Measurements from ENCODE around the gene OR8S1. TPM values are rescaled to one million over a fixed set of nuclear protein-coding genes. Genes with fewer than 3 reads are reported as not detected.
"Not testable (repeated sequence)": the region's sequence is repeated elsewhere in the genome, so short reads cannot be mapped to it uniquely, and the experiment has no call there.

Gene OR8S1
- not detected for polyA plus RNA-seq (ENCODE audit: insufficient read length)

GRCh38 chr12:48525332-48525731 is at the start of gene OR8S1:
OR8S1 (plus strand) TSS chr12:48525632; CDS start chr12:48525632, 0 bp downstream.
- DNase-seq: no peak

- DNase-seq: no peak
Measured at GRCh38 chr12:48482198-48482597, 43.2 kb upstream of the OR8S1 start, which contains the start of gene C12orf54. C12orf54 (plus strand) TSS chr12:48482498; CDS start chr12:48483297, 799 bp downstream.

DNA sequence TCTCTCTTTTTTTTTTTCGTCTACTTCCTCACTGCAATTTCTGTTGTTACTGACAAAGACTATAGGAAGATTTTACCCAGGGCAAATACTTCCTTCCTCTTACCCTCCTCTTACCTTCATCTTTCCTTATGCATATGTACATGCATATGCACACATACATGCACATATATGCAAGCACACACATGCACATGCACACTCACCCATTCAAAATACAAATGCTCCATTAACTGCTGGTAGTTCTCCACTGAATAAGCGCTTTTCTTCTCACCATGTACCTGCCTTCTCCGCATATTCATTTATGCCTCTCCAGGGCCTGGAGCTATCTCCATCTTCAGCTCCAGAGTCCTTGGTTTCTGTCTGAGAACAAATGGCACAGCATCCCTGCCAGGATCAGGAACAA is 42.5 kb upstream of the OR8S1 start:
- no peak for DNase-seq

DNA sequence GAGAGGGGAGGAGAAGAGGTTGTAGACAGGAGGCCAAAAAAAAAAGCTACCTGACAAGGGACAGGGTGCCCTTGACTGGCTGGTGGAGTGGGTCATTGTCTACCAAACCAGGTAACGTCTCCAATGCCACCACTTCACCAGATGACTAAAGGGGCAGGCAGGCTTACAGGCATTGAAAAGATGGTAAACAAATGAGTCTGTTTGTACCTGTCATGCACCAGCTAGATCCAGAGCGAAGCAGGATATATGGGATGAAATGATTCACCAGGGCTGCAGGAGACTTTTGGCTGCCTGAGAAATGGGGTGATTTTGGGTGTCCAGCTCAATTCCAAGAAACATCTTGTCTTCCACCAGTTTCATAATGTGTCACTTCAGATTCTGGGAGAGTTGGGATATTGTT is 39.2 kb upstream of the OR8S1 start:
- DNase-seq: no peak

DNA sequence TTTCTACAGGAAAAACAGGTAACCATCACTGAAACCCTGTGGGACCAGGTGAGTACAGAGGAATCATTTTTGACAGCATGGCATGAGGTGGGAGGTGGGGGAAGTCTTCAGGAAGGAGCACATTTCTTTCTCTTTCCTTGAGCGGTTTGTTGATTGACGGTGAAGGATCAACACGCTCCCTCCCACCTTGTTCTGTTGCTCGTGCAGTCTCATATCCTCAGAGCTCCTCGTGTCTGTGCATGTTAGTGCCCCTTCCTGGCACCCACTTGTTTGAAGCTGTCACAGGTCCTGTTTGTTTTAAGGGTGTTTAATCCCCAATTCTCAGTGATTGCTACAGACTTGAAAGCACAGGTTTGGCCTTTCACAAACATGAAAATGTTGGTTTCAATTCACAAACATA is 38.8 kb upstream of the OR8S1 start:
- DNase-seq: no peak

- no peak for DNase-seq
Measured at GRCh38 chr12:48489012-48489411, 36.4 kb upstream of the OR8S1 start.

GRCh38 chr12:48489456-48489855 is 36.0 kb upstream of the OR8S1 start:
- DNase-seq: not testable (repeated sequence)

DNA sequence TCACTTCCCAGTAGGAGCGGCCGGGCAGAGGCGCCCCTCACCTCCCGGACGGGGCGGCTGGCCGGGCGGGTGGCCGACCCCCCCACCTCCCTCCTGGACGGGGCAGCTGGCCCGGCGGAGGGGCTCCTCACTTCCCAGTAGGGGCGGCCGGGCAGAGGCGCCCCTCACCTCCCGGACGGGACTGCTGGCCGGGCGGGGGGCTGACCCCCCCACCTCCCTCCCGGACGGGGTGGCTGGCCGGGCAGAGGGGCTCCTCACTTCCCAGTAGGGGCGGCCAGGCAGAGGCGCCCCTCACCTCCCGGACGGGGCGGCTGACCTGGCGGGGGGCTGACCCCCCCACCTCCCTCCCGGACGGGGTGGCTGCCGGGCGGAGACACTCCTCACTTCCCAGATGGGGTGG is 25.2 kb upstream of the OR8S1 start:
- DNase-seq: not testable (repeated sequence)

DNA sequence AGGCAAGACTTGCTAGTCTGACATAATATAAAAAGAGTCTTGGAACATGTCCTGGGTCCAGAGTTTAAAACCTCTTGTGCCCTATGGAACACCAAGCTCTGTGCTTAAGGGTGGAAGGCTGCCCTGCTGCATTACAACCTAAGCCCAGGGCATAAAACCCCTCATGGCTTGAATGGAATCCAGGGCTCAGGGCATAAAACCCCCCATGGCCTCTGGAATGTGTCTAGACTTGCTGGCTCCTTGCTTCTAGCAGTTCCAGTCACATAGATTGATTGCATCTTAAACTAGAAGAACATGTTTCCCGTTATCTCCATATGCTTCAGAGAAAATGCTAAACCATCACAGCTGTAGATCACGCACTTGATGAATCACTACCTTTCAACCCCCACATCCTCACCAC is 18.6 kb upstream of the OR8S1 start:
- DNase-seq: not testable (repeated sequence)

GRCh38 chr12:48508987-48509386 is 16.4 kb upstream of the OR8S1 start:
- DNase-seq: no peak

GRCh38 chr12:48510111-48510510 is 15.3 kb upstream of the OR8S1 start:
- no peak for DNase-seq

DNA sequence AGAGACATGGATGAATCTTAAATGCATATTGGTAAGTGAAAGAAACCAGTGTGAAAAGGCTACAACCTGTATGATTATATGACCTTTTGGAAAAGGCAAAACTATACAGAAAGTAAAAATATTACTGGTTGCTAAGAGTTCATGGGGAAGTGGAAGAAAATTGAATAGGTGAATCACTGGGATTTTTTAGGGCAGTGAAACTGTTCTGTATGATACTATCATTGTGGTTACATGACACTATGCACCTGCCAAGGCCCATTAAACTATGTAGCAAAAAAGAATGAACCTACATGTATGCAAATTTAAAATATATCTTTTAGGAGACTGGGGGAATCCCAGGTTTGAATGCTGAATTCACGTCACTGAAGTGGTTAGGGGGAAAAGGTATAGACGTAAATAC is 12.6 kb upstream of the OR8S1 start:
- no peak for DNase-seq

GRCh38 chr12:48514728-48515127 is 10.7 kb upstream of the OR8S1 start:
- no peak for DNase-seq

DNA sequence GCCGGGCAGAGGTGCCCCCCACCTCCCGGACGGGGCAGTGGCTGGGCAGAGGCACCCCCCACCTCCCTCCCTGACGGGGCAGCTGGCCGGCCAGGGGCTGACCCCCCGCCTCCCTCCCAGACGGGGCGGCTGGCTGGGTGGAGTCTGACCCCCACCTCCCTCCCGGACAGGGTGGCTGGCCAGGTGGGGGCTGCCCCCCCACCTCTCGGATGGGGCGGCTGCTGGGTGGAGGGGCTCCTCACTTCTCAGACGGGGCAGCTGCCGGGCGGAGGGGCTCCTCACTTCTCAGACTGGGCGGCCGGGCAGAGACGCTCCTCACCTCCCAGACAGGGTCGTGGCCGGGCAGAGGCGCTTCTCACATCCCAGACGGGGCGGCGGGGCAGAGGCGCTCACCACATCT is 5.1 kb upstream of the OR8S1 start:
- not testable (repeated sequence) for DNase-seq

- no peak for DNase-seq
Measured at GRCh38 chr12:48527891-48528670, 2.6 kb downstream of the OR8S1 start.

GRCh38 chr12:48532601-48533000 is 7.2 kb downstream of the OR8S1 start:
- no peak for DNase-seq

DNA sequence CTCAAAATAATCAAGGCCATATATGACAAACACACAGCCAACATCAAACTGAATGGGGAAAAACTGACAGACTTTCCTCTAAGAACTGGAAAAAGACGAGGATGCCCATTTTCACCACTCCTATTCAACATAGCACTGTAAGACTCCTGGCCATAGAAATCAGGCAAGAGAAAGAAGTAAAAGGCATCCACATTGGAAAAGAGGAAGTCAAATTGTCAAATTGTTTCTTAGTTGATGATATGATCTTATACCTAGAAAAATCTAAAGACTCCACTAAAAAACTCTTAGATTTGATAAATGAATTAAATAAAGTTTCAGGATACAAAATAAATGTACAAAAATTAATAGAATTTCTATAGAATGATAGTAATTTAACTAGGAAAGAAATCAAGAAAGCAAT is 11.2 kb downstream of the OR8S1 start:
- no peak for DNase-seq

DNA sequence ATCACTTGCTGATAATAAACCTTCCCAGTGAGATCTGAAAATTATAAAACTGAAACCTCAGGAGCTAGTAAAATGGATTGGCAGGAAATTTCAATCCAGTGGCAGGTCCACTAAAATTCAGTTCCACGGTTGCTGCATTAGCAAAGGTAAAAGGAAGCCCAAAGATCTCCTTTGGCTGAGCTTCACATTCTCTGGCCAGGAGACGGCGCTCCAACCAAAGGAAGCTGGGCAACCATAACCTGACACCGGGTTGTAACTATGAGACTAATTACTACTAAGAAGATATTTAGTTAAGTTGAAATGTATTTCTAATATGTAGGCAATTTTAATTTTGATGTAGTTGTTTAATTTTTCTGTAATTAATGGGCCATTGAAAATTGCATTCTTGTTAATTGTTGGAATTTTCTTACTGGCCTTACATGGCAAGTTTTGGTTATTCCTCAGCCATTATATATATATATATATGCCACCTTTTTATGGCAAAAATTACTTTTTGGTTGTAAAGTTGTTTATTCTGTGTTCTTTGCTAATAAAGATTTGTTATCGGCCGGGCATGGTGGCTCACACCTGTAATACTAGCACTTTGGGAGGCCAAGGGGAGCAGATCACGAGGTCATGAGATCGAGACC is 17.0 kb downstream of the OR8S1 start:
- no peak for DNase-seq

DNA sequence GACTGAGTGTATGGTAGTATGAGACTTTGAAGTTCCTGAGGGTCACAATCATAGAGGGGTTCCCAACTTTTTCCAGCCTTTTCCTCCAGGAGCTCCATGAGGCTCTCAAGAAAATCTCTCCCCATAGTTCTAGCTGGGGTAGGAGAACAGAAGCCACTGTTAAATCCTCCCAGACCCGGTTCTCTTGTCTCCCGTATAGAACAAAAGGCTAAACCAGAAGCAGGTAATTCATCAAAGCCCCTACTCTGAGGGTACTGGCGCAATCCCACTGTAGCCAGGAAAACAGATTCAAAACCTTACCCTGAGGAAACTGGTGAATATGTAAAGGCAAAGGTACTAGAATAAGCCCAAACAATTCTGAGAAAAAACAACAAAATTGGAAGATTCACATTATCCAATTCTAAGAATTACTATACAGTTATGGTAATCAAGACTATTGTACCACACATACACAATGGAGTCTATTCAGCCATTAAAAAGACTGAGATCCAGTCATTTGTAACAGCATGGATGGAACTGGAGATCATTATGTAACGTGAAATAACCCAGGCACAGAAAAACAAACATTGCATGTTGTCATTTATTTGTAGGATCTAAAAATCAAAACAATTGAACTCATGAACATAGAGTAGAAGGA is 20.5 kb downstream of the OR8S1 start:
- no peak for DNase-seq

DNA sequence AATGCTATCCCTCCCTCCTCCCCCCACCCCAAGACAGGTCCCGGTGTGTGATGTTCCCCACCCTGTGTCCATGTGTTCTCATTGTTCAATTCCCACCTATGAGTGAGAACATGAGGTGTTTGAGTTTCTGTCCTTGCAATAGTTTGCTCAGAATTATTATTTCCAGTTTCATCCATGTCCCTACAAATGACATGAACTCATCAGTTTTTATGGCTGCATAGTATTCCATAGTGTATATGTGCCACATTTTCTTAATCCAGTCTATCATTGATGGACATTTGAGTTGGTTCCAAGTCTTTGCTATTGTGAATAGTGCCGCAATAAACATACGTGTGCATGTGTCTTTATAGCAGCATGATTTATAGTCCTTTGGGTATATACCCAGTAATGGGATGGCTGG is 21.6 kb downstream of the OR8S1 start:
- DNase-seq: not testable (repeated sequence)

- not testable (repeated sequence) for DNase-seq
Measured at GRCh38 chr12:48551636-48552035, 26.2 kb downstream of the OR8S1 start.

GRCh38 chr12:48553666-48554343 is 28.4 kb downstream of the OR8S1 start:
- not testable (repeated sequence) for DNase-seq

DNA sequence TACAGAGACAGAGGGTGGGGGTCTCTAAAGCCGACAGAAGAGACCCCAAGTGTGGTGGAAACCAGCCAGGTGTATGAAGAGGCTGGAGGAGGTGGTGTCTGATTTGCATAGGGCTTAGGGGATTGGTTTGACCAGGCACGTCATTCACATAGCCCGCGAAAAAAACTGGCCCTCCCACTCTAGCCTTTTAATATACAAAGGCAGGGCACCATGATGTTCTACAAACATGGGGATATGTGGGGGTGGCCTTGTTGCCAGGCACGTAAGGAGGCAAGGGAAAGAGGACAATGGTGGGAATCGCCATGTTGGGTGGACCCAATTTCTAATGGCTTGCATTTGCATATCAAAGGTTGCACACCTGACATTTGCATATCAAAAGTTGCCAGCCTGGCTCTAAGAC is 31.2 kb downstream of the OR8S1 start:
- no peak for DNase-seq
